Tibial nerve (tissue), 4 donors: ENCODE measurements around the gene MARCHF10. TPM values are rescaled to one million over a fixed set of nuclear protein-coding genes. Genes with fewer than 3 reads are reported as not detected.

Experiments
- DNase-seq, 2 donors: peaks; one replicate each; pipeline ENCODE4 v3.0.0-alpha.2; 2019; ENCODE audit warnings: low spot score in 2 of 2
- H3K27ac ChIP-seq, 4 donors: fragments of 200-600 bp; sonication (generic) in 3 of 4; one replicate each; pipeline ENCODE4 v1.5.1; 2017 to 2019; ENCODE audit warnings: mild to moderate bottlenecking in 1 of 4
- H3K27me3 ChIP-seq, 2 donors: fragments of 200-600 bp; sonication (generic) in 1 of 2; one replicate each; pipeline versions ENCODE4 v1.5.1 to v1.6.0; 2017 to 2019
- H3K36me3 ChIP-seq, 3 donors: fragments of 200-600 bp; sonication (generic); one replicate each; pipeline ENCODE4 v1.5.1; 2018 to 2019
- H3K4me1 ChIP-seq, 4 donors: fragments of 200-600 bp; sonication (generic) in 3 of 4; one replicate each; pipeline ENCODE4 v1.5.1; 2017 to 2019
- H3K4me3 ChIP-seq, 4 donors: fragments of 200-600 bp; sonication (generic) in 3 of 4; one replicate each; pipeline ENCODE4 v1.5.1; 2017 to 2019; ENCODE audit warnings: mild to moderate bottlenecking in 1 of 4, moderate library complexity in 1 of 4
- H3K9me3 ChIP-seq, 4 donors: fragments of 200-600 bp; sonication (generic) in 3 of 4; one replicate each; pipeline ENCODE4 v1.5.1; 2017 to 2019
- EP300 ChIP-seq, 2 donors: sonication (generic); formaldehyde crosslinking; IDR thresholded peaks; one replicate each; pipeline ENCODE4 v1.6.1; 2017; ENCODE audit warnings: antibody characterized with exemption in 2 of 2, mild to moderate bottlenecking in 1 of 2
- POLR2A ChIP-seq, 2 donors: fragments of 450-650 bp; IDR thresholded peaks; one replicate each; pipeline ENCODE4 v1.6.1; 2017; ENCODE audit warnings: antibody characterized with exemption in 2 of 2, mild to moderate bottlenecking in 2 of 2, moderate library complexity in 2 of 2
- WGBS, 2 donors: methylation state at CpG; one replicate each; pipeline ENCODE4 v1.1.5; 2018; 5-methylcytosine and 5-hydroxymethylcytosine counted together
- total RNA-seq, 4 donors: library from RNA; depleted of rRNA; stranded (reverse); fragments of >200 nt; gene quantifications; one replicate each; pipeline ENCODE4 v1.1.0, GENCODE V29; 2016
- TF ChIP-seq, protein P1 (sequence below), 5 experiments: fragments of 200-600 bp in 3 of 5; fragments of 450-650 bp in 2 of 5; sonication (generic) in 3 of 5; IDR thresholded peaks; one replicate each; pipeline ENCODE4 v1.5.1; 2016 to 2019; ENCODE audit warnings: antibody characterized with exemption in 5 of 5, mild to moderate bottlenecking in 3 of 5, moderate library complexity in 2 of 5

The MARCHF10 gene
- total RNA-seq, 4 donors from 2014 or later: 1.8 to 11.7 (median 3.6) TPM

DNA sequence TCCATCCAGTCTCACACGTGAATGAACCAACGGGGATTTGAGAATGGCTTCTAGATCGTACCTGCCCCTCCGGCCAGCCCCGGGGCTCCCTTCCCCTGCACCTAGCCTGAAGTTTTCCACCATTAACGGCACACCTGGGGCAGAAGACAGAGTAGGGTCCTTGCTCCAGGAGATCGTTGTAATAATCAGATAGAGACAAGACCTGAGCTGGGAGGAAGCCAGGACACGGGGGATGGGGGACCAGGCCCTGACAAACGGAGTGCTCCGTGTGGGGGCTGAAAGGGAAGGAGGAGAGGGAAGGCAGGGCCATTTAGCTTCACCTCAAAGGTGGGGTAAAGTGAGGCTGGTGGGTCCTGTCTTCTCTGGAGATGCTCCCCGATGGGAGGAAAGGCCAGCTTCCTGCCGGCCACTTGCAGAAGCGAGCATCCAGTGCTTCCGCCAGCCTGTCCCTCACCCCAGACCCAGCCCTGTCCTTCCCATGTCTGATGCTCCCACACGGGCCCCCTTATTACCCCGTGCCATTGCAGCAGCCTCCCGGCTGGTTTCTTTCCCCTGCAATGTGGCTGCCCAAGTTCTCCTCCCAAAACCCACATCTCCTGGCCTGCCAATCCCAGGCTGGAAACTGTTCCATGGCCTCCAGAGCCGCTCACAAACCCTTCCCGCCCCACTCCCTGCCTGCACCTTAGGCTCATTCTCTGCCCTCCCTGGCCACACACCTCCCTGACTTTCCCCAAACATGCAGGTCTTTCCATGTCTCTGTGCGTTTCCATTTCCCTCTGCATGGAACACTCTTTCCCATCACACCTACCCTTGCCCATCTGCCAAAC lies 101.3 kb downstream of the MARCHF10 start:
- Histone ChIP-seq H3K4me3 (peak overlapping the region in 1 of 4 donors; percentile 76), H3K4me1 (peaks cover 0 to 45% (median 13%) of the 10 kb centered on the region in 4 donors), H3K27ac (peak overlapping the region; percentile 38 to 93 (median 78)), H3K27me3 (no peaks in the 10 kb centered on the region), H3K9me3 (peaks cover 0 to 7% (median 0%) of the 10 kb centered on the region in 4 donors), H3K36me3 (no peaks in the 10 kb centered on the region)
- no peak for DNase-seq
- no peak for TF ChIP-seq POLR2A (IDR thresholded peaks at IDR 0.05)
- TF ChIP-seq, protein P1, sequence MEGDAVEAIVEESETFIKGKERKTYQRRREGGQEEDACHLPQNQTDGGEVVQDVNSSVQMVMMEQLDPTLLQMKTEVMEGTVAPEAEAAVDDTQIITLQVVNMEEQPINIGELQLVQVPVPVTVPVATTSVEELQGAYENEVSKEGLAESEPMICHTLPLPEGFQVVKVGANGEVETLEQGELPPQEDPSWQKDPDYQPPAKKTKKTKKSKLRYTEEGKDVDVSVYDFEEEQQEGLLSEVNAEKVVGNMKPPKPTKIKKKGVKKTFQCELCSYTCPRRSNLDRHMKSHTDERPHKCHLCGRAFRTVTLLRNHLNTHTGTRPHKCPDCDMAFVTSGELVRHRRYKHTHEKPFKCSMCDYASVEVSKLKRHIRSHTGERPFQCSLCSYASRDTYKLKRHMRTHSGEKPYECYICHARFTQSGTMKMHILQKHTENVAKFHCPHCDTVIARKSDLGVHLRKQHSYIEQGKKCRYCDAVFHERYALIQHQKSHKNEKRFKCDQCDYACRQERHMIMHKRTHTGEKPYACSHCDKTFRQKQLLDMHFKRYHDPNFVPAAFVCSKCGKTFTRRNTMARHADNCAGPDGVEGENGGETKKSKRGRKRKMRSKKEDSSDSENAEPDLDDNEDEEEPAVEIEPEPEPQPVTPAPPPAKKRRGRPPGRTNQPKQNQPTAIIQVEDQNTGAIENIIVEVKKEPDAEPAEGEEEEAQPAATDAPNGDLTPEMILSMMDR (IDR thresholded peaks at IDR 0.05): no peak
- TF ChIP-seq EP300 (IDR thresholded peaks at IDR 0.05): no peak
- WGBS, 2 donors: 83% methylated on average over 20 of the region's 20 CpGs

DNA sequence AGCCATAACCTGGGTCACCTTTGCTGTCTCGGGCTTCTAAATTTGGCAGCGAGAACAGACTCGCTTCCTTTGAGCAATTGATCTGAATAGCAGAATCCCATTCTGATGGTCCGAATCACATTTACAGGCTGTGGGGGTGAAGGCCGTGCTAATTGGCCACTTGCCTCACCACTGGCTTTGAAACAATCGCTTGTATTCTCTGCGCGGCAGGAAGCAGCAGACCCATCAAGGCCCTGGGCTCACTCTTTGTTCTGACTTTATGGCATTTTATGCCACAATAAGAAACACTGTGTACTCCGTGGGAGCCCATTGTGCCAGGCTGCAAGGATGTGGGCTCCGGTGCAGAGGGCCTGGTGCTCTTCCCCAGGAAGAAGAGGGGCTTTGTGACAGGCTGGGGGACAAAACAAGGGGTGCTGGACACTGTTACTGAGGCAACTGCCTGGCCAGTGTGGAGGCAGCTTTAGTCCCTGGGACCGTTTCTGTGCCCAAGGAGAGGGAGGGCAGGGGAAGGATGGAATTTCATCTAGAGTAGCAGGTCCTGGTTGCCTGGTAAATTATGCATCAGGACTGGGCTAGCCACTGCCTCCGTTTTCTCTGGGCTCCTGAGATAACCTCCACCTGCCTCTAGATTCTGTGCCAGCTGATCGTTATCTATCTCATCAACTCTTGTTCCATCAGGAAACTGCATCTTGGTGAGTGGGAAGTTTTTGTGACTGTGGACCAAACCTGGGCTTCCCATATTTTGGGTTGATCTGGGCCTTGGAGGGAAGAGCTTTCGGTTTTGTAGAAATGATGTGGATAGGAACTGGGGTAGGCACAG lies 102.1 kb downstream of the MARCHF10 start:
- DNase-seq: no peak
- H3K27ac ChIP-seq: peak overlapping the region; percentile 66 to 93 (median 86)
- no peaks in the 10 kb centered on the region for H3K36me3 ChIP-seq
- TF ChIP-seq, protein P1 (IDR thresholded peaks at IDR 0.05): no peak
- TF ChIP-seq POLR2A (IDR thresholded peaks at IDR 0.05) (peak in 1 of 2 donors; percentile 13), EP300 (IDR thresholded peaks at IDR 0.05) (peak in 1 of 2 donors; percentile 75)
- peaks cover 0 to 45% (median 13%) of the 10 kb centered on the region in 4 donors for H3K4me1 ChIP-seq
- no peaks in the 10 kb centered on the region for H3K27me3 ChIP-seq
- 32 to 39% methylated on average over 14 of the region's 14 CpGs for WGBS, 2 donors
- H3K4me3 ChIP-seq: peak overlapping the region; percentile 4 to 76 (median 51)
- H3K9me3 ChIP-seq: peaks cover 0 to 7% (median 0%) of the 10 kb centered on the region in 4 donors

DNA sequence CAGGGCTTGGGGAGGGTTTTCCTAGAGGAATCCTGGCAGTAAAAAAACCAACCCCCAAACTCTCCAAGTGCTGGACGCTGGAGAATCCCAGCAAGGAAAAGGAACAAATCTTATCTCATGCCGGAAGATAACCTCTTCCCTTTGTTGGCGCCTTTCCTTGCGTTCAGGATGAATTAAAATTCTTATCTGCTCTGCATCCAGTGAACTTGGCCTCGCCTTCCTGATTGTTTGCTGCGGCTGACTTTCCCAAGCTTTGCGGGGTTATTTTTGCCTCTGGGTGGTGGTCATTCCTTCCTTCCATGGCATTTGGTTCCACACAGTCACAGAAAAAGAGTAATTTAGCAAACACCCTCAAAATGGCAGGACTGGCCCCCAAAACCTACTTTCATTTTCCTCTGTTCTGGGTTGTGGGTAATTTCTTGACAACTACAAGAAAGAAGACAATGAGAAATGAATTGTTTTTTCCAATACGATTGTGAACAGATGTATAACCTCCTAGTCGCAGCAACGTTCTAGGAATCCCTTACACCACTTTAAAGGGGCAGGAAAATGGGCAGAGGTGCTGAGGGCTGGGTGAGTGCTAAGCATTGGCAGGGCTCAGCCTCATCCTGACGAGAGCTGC lies 102.8 kb downstream of the MARCHF10 start:
- H3K36me3 ChIP-seq: no peaks in the 10 kb centered on the region
- no peak for DNase-seq
- H3K4me3 ChIP-seq: peak overlapping the region; percentile 4 to 76 (median 51)
- peaks cover 0 to 7% (median 0%) of the 10 kb centered on the region in 4 donors for H3K9me3 ChIP-seq
- H3K4me1 ChIP-seq: peaks cover 0 to 45% (median 13%) of the 10 kb centered on the region in 4 donors
- TF ChIP-seq, protein P1 (IDR thresholded peaks at IDR 0.05): no peak
- no peak for TF ChIP-seq POLR2A (IDR thresholded peaks at IDR 0.05)
- TF ChIP-seq EP300 (IDR thresholded peaks at IDR 0.05): no peak
- peak overlapping the region; percentile 66 to 93 (median 86) for H3K27ac ChIP-seq
- H3K27me3 ChIP-seq: no peaks in the 10 kb centered on the region
- 17 to 32% methylated on average over 11 of the region's 11 CpGs for WGBS, 2 donors

DNA sequence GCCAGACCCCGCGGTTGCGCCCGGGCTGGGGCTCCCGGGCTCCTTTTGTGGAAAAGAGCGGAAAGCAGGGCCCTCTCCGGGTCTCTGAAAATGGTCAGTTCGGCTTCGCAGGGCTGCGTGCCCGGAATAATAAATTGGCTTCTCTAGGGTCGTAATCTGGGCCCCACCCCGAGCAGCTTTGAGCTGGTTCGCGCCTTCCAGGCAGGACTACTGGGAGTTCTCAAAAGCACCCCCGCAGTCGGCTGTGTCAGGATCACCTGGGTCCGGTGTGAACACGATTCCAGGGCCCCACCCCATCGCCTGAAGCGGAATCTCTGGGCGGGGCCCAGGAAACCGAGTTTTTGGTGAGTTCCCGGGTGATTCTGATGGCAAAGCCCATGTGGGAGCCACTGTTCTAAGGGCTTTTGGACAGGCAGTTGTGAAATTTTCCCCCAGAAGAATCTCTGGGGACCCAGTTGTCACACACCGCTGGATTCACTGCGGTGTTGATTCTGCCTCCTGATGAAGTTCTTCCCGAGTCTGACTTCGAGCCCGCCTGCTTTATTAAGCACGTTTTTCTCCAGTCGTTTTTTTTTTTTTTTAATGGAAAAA lies 103.6 kb downstream of the MARCHF10 start:
- peak overlapping the region; percentile 66 to 93 (median 86) for H3K27ac ChIP-seq
- H3K4me1 ChIP-seq: peaks cover 0 to 45% (median 13%) of the 10 kb centered on the region in 4 donors
- H3K36me3 ChIP-seq: no peaks in the 10 kb centered on the region
- peak overlapping the region; percentile 32 to 76 (median 64) for H3K4me3 ChIP-seq
- peaks cover 0 to 7% (median 0%) of the 10 kb centered on the region in 4 donors for H3K9me3 ChIP-seq
- no peak for TF ChIP-seq POLR2A (IDR thresholded peaks at IDR 0.05)
- TF ChIP-seq, protein P1 (IDR thresholded peaks at IDR 0.05): no peak
- no peaks in the 10 kb centered on the region for H3K27me3 ChIP-seq
- peak in 1 of 2 donors; percentile 29 for DNase-seq
- WGBS, 2 donors: 4 to 7% methylated on average over 19 to 31 of the region's 31 CpGs
